ENCODE data around the gene AMER1. TPM values are rescaled to one million over a fixed set of nuclear protein-coding genes. Genes with fewer than 3 reads are reported as not detected.

AMER1 gene
- total and polyA plus RNA-seq, 9 of the 15 experiments (the other 6 are each of a cell fraction or from before 2014, with no cell fraction given), result 0.29 to 4.6 (median 3.0) TPM

GRCh38 chrX:64186974-64187761, 18.3 kb downstream of the AMER1 start:
- H3K9me3 ChIP-seq (replicated peaks; ENCODE audit: control insufficient read depth, insufficient read depth, low read depth, low read length), result no peaks in the 10 kb centered on the region
- no peaks in the 10 kb centered on the region for H3K27me3 ChIP-seq (ENCODE audit: control insufficient read depth in 2 of 2, insufficient read depth in 2 of 2, low read length in 2 of 2)
- H3K4me2 ChIP-seq (ENCODE audit: insufficient read depth, low read length), result no peak overlapping the region
- no peak overlapping the region for H2AFZ ChIP-seq (ENCODE audit: low read depth, low read length)
- no peaks in the 10 kb centered on the region for H4K20me1 ChIP-seq (replicated peaks; ENCODE audit: control insufficient read depth, insufficient read depth, low read length)
- DNase-seq (ENCODE audit: extremely low read depth in 1 of 4, low spot score in 3 of 4) (no peak), ATAC-seq (no peak), FAIRE-seq (no peak)
- peaks cover 1% of the 10 kb centered on the region; the same call in 1 of the 3 replicates for H3K36me3 ChIP-seq (ENCODE audit: control insufficient read depth, insufficient read depth, low read length)
- H3K27ac ChIP-seq (ENCODE audit: extremely low read depth, low read depth, low read length), result no peak overlapping the region
- no TSS peak for BruUV-seq (replicated peaks)
- ChIA-PET CTCF (ENCODE audit: low intra/inter-chr PET ratio) (no interaction called here), POLR2A (interaction anchor here (0.9 kb wide), 1 partner anchor 9 kb away, joined by 3 read pairs; no protein-coding TSS in a partner anchor)
- no peak overlapping the region for H3K4me3 ChIP-seq
- intact Hi-C loops (cut with micrococcal nuclease) (no loop called here), in situ Hi-C loops (cut with MboI) (no loop called here)
- H3K9ac ChIP-seq (ENCODE audit: insufficient read depth in 1 of 2, low read depth in 2 of 2, low read length in 2 of 2), result no peak overlapping the region
- no peaks in the 10 kb centered on the region for H3K4me1 ChIP-seq (replicated peaks in 1 of 2; ENCODE audit: control insufficient read depth in 2 of 2, insufficient read depth in 2 of 2, low read length in 2 of 2)
- no peaks in the 10 kb centered on the region for H3K9me1 ChIP-seq (ENCODE audit: control insufficient read depth, insufficient read depth, low read length)
- WGBS (ENCODE audit: insufficient coverage, low coverage, missing lambda C conversion rate), result no CpG with 5 or more reads among the region's 1 CpG
- H3K79me2 ChIP-seq (ENCODE audit: control insufficient read depth, insufficient read depth, low read length), result no peaks in the 10 kb centered on the region
- no peak for TF ChIP-seq CAMTA2 (CRISPR knock-in tag; conservative IDR thresholded peaks at IDR 0.05)
- no peak for TF ChIP-seq TSC22D4 (tag; IDR thresholded peaks at IDR 0.05)
- no peak for TF ChIP-seq NCOR1 (IDR thresholded peaks at IDR 0.05)
- no peak for TF ChIP-seq HMBOX1 (IDR thresholded peaks at IDR 0.05)
- no peak for TF ChIP-seq CGGBP1 (CRISPR knock-in tag; IDR thresholded peaks at IDR 0.05)
- TF ChIP-seq MGA (IDR thresholded peaks at IDR 0.05), result no peak
- no peak for TF ChIP-seq ZNF324 (CRISPR knock-in tag; IDR thresholded peaks at IDR 0.05)
- TF ChIP-seq BACH1 (tag; IDR thresholded peaks at IDR 0.05), result no peak

All from K562 (cell line).